Measurements from ENCODE around the gene HBS1L.

- TF ChIP-seq MEF2A (IDR thresholded peaks at IDR 0.05; ENCODE audit: borderline replicate concordance, low read depth) (no peak), CTCF (IDR thresholded peaks at IDR 0.05) (no peak), EP300 (IDR thresholded peaks at IDR 0.05; ENCODE audit: borderline replicate concordance in 1 of 2, low read depth in 1 of 2, low read length in 1 of 2) (peak in 1 of 2 experiments; percentile 73; a peak in 1 of 4 replicates)
These were observed 117.7 kb downstream of the HBS1L start for GRCh38 chr6:134936931-134937330.
